Cerebellar cortex (tissue), 1 donor: Measurements from ENCODE around the gene DLG1.

Experiments used
- DNase-seq: peaks from one replicate; pipeline ENCODE4 v3.0.0-alpha.2; 2015; ENCODE audit warnings: low spot score

DLG1 gene

GRCh38 chr3:197171481-197172067 lies 126.8 kb downstream of the DLG1 start:
- no peak for DNase-seq

- no peak for DNase-seq
Observed at GRCh38 chr3:197169028-197169427, 129.4 kb downstream of the DLG1 start.

GRCh38 chr3:197168606-197169005 lies 129.8 kb downstream of the DLG1 start:
- DNase-seq: no peak

- DNase-seq: no peak
Observed at GRCh38 chr3:197168063-197168462, 130.3 kb downstream of the DLG1 start.

- no peak for DNase-seq
Observed at GRCh38 chr3:197167549-197167948, 130.9 kb downstream of the DLG1 start.

- DNase-seq: peak; percentile 42
Observed at GRCh38 chr3:197165890-197166289, 132.5 kb downstream of the DLG1 start.

- DNase-seq: no peak
Observed at GRCh38 chr3:197155046-197155445, 143.4 kb downstream of the DLG1 start.

- DNase-seq: peak; percentile 57
Observed at GRCh38 chr3:197151580-197151979, 146.8 kb downstream of the DLG1 start.

- DNase-seq: no peak
Observed at GRCh38 chr3:197149528-197149927, 148.9 kb downstream of the DLG1 start.

GRCh38 chr3:197144188-197144587 lies 154.2 kb downstream of the DLG1 start:
- DNase-seq: no peak

- DNase-seq: no peak
Observed at GRCh38 chr3:197139586-197139985, 158.8 kb downstream of the DLG1 start.

- DNase-seq: no peak
Observed at GRCh38 chr3:197137751-197138150, 160.7 kb downstream of the DLG1 start.

- no peak for DNase-seq
Observed at GRCh38 chr3:197136744-197137143, 161.7 kb downstream of the DLG1 start.

- no peak for DNase-seq
Observed at GRCh38 chr3:197135212-197135611, 163.2 kb downstream of the DLG1 start.

GRCh38 chr3:197132916-197133530 lies 165.4 kb downstream of the DLG1 start:
- DNase-seq: no peak

- DNase-seq: no peak
Observed at GRCh38 chr3:197125636-197126035, 172.8 kb downstream of the DLG1 start.

GRCh38 chr3:197124713-197125112 lies 173.7 kb downstream of the DLG1 start:
- no peak for DNase-seq

GRCh38 chr3:197122394-197122793 lies 176.0 kb downstream of the DLG1 start:
- no peak for DNase-seq

GRCh38 chr3:197117114-197117513 lies 181.3 kb downstream of the DLG1 start:
- DNase-seq: no peak

- no peak for DNase-seq
Observed at GRCh38 chr3:197114007-197114406, 184.4 kb downstream of the DLG1 start.

- no peak for DNase-seq
Observed at GRCh38 chr3:197111685-197112084, 186.7 kb downstream of the DLG1 start.

GRCh38 chr3:197105786-197106185 lies 192.6 kb downstream of the DLG1 start:
- no peak for DNase-seq

GRCh38 chr3:197104738-197105137 lies 193.7 kb downstream of the DLG1 start:
- DNase-seq: no peak

- DNase-seq: no peak
Observed at GRCh38 chr3:197103766-197104165, 194.6 kb downstream of the DLG1 start.
